ENCODE data around the gene GATA1. TPM values are rescaled to one million over a fixed set of nuclear protein-coding genes. Genes with fewer than 3 reads are reported as not detected.

Gene GATA1
- total RNA-seq, 1 experiment from 2014 or later = not detected

GRCh38 chrX:48794340-48794910, 8.0 kb downstream of the GATA1 start:
- Mint-ChIP-seq H3K4me1 (ENCODE audit: insufficient read depth, unreplicated experiment) (peaks cover 5% of the 10 kb centered on the region), H3K9me3 (ENCODE audit: unreplicated experiment) (no peaks in the 10 kb centered on the region), H3K4me3 (ENCODE audit: unreplicated experiment) (no peak overlapping the region), H3K36me3 (ENCODE audit: insufficient read depth, unreplicated experiment) (no peaks in the 10 kb centered on the region), H3K27me3 (ENCODE audit: insufficient read depth, unreplicated experiment) (peaks cover 10% of the 10 kb centered on the region), H3K27ac (ENCODE audit: low read depth, unreplicated experiment) (no peak overlapping the region)
- no peak for DNase-seq (ENCODE audit: unreplicated experiment)
- intact Hi-C loops (cut with micrococcal nuclease) = no loop called here
- no TSS peak for BruUV-seq (replicated peaks)
- CTCF ChIA-PET = interaction anchor here (1.1 kb wide), 1 partner anchor 165 kb away, joined by 3 read pairs; no protein-coding TSS in a partner anchor
- no peak for TF ChIP-seq CTCF (IDR thresholded peaks at IDR 0.05; ENCODE audit: unreplicated experiment)
- POLR2A ChIA-PET = interaction anchor here (0.5 to 1.0 kb wide), 2 partner anchors 97 to 233 kb away, joined by 3 to 4 read pairs; no protein-coding TSS in a partner anchor

GRCh38 chrX:48794911-48795515, 8.6 kb downstream of the GATA1 start:
- DNase-seq (ENCODE audit: unreplicated experiment) = peak; percentile 56
- TF ChIP-seq CTCF (IDR thresholded peaks at IDR 0.05; ENCODE audit: unreplicated experiment) = no peak
- no peaks in the 10 kb centered on the region for H3K36me3 Mint-ChIP-seq (ENCODE audit: insufficient read depth, unreplicated experiment)
- H3K4me1 Mint-ChIP-seq (ENCODE audit: insufficient read depth, unreplicated experiment) = peaks cover 5% of the 10 kb centered on the region
- H3K27me3 Mint-ChIP-seq (ENCODE audit: insufficient read depth, unreplicated experiment) = peaks cover 4% of the 10 kb centered on the region
- BruUV-seq (replicated peaks) = no TSS peak
- H3K4me3 Mint-ChIP-seq (ENCODE audit: unreplicated experiment) = no peak overlapping the region
- ChIA-PET POLR2A (interaction anchor here (0.5 to 1.0 kb wide), 2 partner anchors 97 to 234 kb away, joined by 3 to 4 read pairs; no protein-coding TSS in a partner anchor), CTCF (interaction anchor here (0.6 to 1.1 kb wide), 2 partner anchors 166 to 390 kb away, joined by 3 to 4 read pairs; no protein-coding TSS in a partner anchor)
- intact Hi-C loops (cut with micrococcal nuclease) = no loop called here
- H3K27ac Mint-ChIP-seq (ENCODE audit: low read depth, unreplicated experiment) = no peak overlapping the region
- no peaks in the 10 kb centered on the region for H3K9me3 Mint-ChIP-seq (ENCODE audit: unreplicated experiment)

GRCh38 chrX:48798318-48798717, 11.9 kb downstream of the GATA1 start:
- ChIA-PET CTCF (interaction anchor here (0.5 to 0.6 kb wide), 2 partner anchors 163 to 1767 kb away, joined by 3 read pairs; no protein-coding TSS in a partner anchor), POLR2A (interaction anchor here (0.6 kb wide), 1 partner anchor 259 kb away, joined by 4 read pairs; no protein-coding TSS in a partner anchor)
- no peaks in the 10 kb centered on the region for H3K36me3 Mint-ChIP-seq (ENCODE audit: insufficient read depth, unreplicated experiment)
- DNase-seq (ENCODE audit: unreplicated experiment) = no peak
- no peak for TF ChIP-seq CTCF (IDR thresholded peaks at IDR 0.05; ENCODE audit: unreplicated experiment)
- H3K4me1 Mint-ChIP-seq (ENCODE audit: insufficient read depth, unreplicated experiment) = peaks cover 10% of the 10 kb centered on the region
- no peaks in the 10 kb centered on the region for H3K9me3 Mint-ChIP-seq (ENCODE audit: unreplicated experiment)
- H3K27ac Mint-ChIP-seq (ENCODE audit: low read depth, unreplicated experiment) = no peak overlapping the region
- no TSS peak for BruUV-seq (replicated peaks)
- intact Hi-C loops (cut with micrococcal nuclease) = no loop called here
- H3K4me3 Mint-ChIP-seq (ENCODE audit: unreplicated experiment) = no peak overlapping the region
- H3K27me3 Mint-ChIP-seq (ENCODE audit: insufficient read depth, unreplicated experiment) = no peaks in the 10 kb centered on the region

GRCh38 chrX:48800574-48801279, 14.3 kb downstream of the GATA1 start:
- ChIA-PET CTCF (interaction anchor here (0.6 kb wide), 1 partner anchor 133 kb away, joined by 4 read pairs; no protein-coding TSS in a partner anchor), POLR2A (interaction anchor here (0.5 to 2.2 kb wide), 11 partner anchors 23 to 383 kb away, joined by 3 to 10 read pairs (median 4); partner anchors contain the start of genes GRIPAP1, PIM2, PQBP1 and SUV39H1)
- Mint-ChIP-seq H3K27ac (ENCODE audit: low read depth, unreplicated experiment) (peak overlapping the region; percentile 100), H3K9me3 (ENCODE audit: unreplicated experiment) (no peaks in the 10 kb centered on the region), H3K36me3 (ENCODE audit: insufficient read depth, unreplicated experiment) (peaks cover 7% of the 10 kb centered on the region), H3K4me3 (ENCODE audit: unreplicated experiment) (peak overlapping the region; percentile 92), H3K27me3 (ENCODE audit: insufficient read depth, unreplicated experiment) (no peaks in the 10 kb centered on the region), H3K4me1 (ENCODE audit: insufficient read depth, unreplicated experiment) (peaks cover 5% of the 10 kb centered on the region)
- no peak for DNase-seq (ENCODE audit: unreplicated experiment)
- no peak for TF ChIP-seq CTCF (IDR thresholded peaks at IDR 0.05; ENCODE audit: unreplicated experiment)
- intact Hi-C loops (cut with micrococcal nuclease) = loop anchor here (5.0 kb wide), 1 partner anchor 117 kb away; the partner anchor contains the start of gene PIM2
- BruUV-seq (replicated peaks) = TSS peak; percentile 90

Measured in MCF 10A (cell line).